Dermis microvascular lymphatic vessel endothelial cell (primary cell): ENCODE results near the gene NUAK1. TPM values are rescaled to one million over a fixed set of nuclear protein-coding genes. Genes with fewer than 3 reads are reported as not detected.

ENCODE experiments used
- total RNA-seq: library from RNA; depleted of rRNA; stranded (reverse); fragments of >200 nt; gene quantifications from 2 replicates; pipeline ENCODE4 v1.2.1, GENCODE V29; 2014

NUAK1 gene
- total RNA-seq, 1 donor from 2014 or later, result 22.2 TPM

Other genes starting within 250 kb of the NUAK1 start
- gene CKAP4, start 109.1 kb upstream of the NUAK1 start, total RNA-seq, result 36.2 and 55.9 TPM in 2 replicates
- 42.7 and 64.4 TPM in 2 replicates for gene TCP11L2, start 163.8 kb upstream of the NUAK1 start, total RNA-seq
- gene POLR3B, start 218.8 kb upstream of the NUAK1 start, total RNA-seq, result 5.9 and 6.4 TPM in 2 replicates